ENCODE results near the gene FSTL4. TPM values are rescaled to one million over a fixed set of nuclear protein-coding genes. Genes with fewer than 3 reads are reported as not detected.
"Not testable (repeated sequence)": the region's sequence is repeated elsewhere in the genome, so short reads cannot be mapped to it uniquely, and the experiment has no call there.

FSTL4 gene
- total and polyA plus RNA-seq, 5 experiments from 2014 or later: 1.5 to 1.6 TPM; not detected in 3

DNA sequence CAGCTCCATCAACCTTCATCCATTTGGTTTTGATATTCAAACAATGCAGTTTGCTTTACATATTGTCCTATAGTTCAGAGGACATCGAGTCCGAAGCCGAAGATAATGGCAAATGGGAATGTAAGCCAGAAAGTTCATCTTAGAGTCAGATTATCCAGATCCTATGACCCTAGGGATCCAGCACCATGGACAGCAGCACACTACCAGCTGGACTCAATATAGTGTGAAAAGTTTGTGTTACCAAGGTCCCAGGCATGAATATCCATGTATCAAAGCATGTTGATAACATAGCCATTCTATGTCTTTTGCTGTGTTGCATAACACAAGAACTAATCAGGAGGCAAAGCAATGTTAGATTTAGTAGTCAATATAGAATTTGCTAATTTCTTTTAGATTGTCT, 46.3 kb downstream of the FSTL4 start:
- DNase-seq (peak in 2 of 10 donors; percentile 11 to 13), ATAC-seq (no peak)
- POLR2A ChIA-PET: no interaction called here
- Mint-ChIP-seq H3K4me3 (no peak overlapping the region), H3K9me3 (peaks cover 0 to 2% (median 0%) of the 10 kb centered on the region in 9 donors), H3K4me1 (no peaks in the 10 kb centered on the region), H3K27me3 (peaks cover 11 to 70% (median 29%) of the 10 kb centered on the region in 5 donors), H3K27ac (no peak overlapping the region), H3K36me3 (no peaks in the 10 kb centered on the region)

DNA sequence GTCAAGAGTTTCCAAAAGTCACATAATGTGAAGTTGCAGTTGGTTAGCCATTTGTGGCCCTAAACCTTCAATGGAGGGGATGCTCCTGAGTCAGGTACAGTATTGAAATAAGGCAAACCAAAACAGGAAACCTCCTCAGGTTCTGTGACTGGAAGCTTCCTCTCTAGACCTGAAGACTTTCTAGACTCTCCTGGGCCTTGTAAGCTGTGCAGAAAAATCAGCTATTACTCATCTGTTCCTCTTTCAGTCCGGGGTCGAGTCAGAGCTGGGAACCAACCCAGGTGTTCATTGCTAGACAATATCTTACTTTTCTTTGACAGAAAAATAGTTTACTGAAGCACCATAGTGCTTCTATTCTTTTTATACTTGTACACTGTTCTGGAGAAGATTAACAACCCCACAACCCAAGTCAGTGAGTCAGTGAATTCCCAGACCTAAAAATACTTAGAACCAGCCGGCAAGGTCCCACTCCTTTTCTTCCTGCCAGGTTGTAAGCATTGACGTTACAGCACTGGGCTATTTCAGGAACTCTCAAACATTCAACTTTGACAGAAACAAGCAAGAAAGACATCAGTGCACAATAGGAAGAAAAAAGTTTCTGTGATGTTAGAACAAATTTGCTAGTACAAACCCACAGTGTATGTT, 47.3 kb downstream of the FSTL4 start:
- POLR2A ChIA-PET: no interaction called here
- H3K27me3 Mint-ChIP-seq: peaks cover 7 to 72% (median 23%) of the 10 kb centered on the region in 5 donors
- no peaks in the 10 kb centered on the region for H3K9me3 Mint-ChIP-seq
- no peaks in the 10 kb centered on the region for H3K4me1 Mint-ChIP-seq
- no peaks in the 10 kb centered on the region for H3K36me3 Mint-ChIP-seq
- no peak overlapping the region for H3K4me3 Mint-ChIP-seq
- DNase-seq: no peak
- ATAC-seq: no peak
- no peak overlapping the region for H3K27ac Mint-ChIP-seq

GRCh38 chr5:133562554-133562953, 49.8 kb downstream of the FSTL4 start:
- Mint-ChIP-seq H3K27me3 (peaks cover 11 to 77% (median 23%) of the 10 kb centered on the region in 5 donors), H3K36me3 (no peaks in the 10 kb centered on the region), H3K4me3 (no peak overlapping the region), H3K4me1 (no peaks in the 10 kb centered on the region), H3K9me3 (no peaks in the 10 kb centered on the region), H3K27ac (no peak overlapping the region)
- DNase-seq: no peak
- ATAC-seq: no peak
- POLR2A ChIA-PET: no interaction called here

DNA sequence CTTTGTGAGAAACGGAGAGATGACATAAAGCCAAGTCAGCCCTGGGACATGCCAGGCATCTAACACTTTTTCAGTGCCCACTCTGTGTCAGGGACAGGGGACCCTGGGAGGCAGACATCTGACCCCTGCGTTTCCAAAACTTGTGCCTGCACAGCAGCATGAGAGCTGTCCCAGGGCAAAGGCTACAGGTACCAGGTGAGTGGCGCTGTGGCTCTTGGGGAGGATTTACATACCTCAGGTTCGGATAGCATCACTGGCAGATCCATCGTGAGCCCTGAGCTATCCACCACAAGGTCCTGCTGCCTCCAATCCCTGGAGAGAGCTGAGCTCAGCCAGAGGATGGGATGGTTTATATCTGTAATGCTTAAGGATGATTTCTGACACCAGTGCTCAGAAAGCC, 52.4 kb downstream of the FSTL4 start:
- no peak for ATAC-seq
- H3K9me3 Mint-ChIP-seq: no peaks in the 10 kb centered on the region
- H3K27me3 Mint-ChIP-seq: peaks cover 11 to 67% (median 23%) of the 10 kb centered on the region in 5 donors
- no peaks in the 10 kb centered on the region for H3K36me3 Mint-ChIP-seq
- no peaks in the 10 kb centered on the region for H3K4me1 Mint-ChIP-seq
- POLR2A ChIA-PET: no interaction called here
- H3K4me3 Mint-ChIP-seq: no peak overlapping the region
- DNase-seq: no peak
- H3K27ac Mint-ChIP-seq: no peak overlapping the region

DNA sequence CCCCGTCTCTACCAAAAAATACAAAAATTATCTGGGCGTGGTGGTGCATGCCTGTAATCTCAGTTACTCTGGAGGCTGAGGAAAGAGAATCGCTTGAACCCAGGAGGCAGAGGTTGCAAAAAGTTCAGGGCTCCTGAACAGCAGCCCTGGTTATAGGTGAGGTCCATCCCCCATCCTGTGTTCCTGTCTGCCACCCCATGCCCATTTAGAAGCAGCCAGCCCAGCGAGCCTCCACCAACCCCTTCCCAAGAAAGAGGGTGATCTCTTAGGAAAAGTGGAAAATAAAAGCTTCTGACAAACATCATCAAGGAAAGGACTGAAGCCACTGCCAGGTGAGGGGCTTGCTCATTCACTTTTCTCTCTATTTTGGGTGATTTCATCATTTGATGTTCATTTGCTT, 55.8 kb downstream of the FSTL4 start:
- Mint-ChIP-seq H3K36me3 (no peaks in the 10 kb centered on the region), H3K27me3 (peaks cover 10 to 67% (median 33%) of the 10 kb centered on the region in 5 donors), H3K4me1 (no peaks in the 10 kb centered on the region), H3K9me3 (no peaks in the 10 kb centered on the region), H3K4me3 (no peak overlapping the region), H3K27ac (no peak overlapping the region)
- ATAC-seq (no peak), DNase-seq (no peak)
- POLR2A ChIA-PET: no interaction called here

DNA sequence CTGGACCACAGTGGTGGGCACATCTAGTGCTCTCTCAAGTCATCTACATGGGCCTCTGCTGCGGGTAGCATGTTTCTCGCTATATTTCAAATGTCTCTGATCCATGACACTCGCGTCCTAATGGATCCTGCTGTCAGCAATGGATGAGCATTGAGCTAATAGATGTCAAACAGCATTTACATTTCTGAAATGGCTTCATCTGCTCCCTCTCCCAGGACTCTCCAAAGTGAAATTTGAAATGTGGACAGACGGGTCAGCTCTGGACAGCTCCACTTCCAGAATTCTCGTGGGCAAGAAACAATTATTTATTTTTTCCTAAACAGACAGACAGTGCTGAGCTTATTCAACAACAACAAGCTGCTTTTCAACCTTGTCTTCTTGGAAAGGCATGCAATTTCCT, 58.1 kb downstream of the FSTL4 start:
- H3K27ac Mint-ChIP-seq: no peak overlapping the region
- H3K9me3 Mint-ChIP-seq: no peaks in the 10 kb centered on the region
- H3K27me3 Mint-ChIP-seq: peaks cover 10 to 63% (median 29%) of the 10 kb centered on the region in 5 donors
- ATAC-seq (no peak), DNase-seq (no peak)
- no peaks in the 10 kb centered on the region for H3K4me1 Mint-ChIP-seq
- no peak overlapping the region for H3K4me3 Mint-ChIP-seq
- H3K36me3 Mint-ChIP-seq: no peaks in the 10 kb centered on the region
- POLR2A ChIA-PET: no interaction called here

DNA sequence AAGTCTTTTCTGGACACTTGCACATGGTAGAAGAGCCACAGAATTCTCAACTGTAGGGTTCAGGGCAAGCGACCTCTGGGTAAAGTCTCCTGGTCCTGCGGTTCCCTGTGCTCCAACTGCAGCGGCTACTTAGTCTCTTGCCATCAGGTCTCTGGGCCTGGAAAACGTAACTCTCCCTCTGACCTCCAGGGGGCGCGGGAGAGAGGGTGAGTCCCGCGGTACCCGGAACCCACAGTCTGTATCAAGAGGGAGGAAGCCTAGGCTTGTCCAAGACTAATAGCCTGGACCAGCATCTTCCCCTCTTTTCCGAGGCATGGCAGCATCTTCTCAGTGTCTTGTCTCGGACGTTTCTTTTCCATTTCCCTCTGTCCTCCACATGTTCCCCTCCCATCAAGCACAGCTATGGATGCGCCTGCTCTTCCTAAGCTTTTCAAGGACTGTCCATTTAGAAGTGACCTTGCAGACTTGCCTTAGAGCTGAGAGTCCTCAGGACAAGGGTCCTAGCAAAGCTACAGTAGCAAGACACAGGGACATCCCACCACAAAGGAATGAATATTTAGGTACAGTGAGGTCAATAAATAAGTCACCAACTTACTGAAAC, 59.3 kb downstream of the FSTL4 start:
- peak; percentile 25 to 72 (median 45) for DNase-seq

DNA sequence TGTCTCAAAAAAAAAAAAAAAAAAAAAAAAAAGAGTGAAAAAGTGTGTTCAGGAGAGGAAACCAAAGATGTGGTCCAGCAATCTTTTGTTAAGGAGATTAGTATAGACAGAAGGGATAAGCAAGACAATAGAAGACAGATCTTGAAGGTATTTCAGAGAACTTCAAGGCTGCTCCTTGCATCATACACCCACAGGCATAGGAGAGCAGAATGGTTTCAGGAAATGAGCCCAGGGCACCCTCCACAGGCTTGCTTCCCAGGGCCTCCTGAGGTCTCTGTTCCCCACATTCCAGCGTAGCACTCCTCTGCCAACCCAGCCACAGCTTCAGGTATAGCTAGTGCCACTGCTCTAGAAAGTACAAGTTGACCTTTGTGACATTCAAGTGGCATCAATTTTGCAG, 65.8 kb downstream of the FSTL4 start:
- ATAC-seq: no peak
- Mint-ChIP-seq H3K27ac (no peak overlapping the region), H3K4me3 (no peak overlapping the region), H3K9me3 (peaks cover 0 to 13% (median 2%) of the 10 kb centered on the region in 9 donors), H3K27me3 (peaks cover 10 to 49% (median 34%) of the 10 kb centered on the region in 5 donors), H3K4me1 (no peaks in the 10 kb centered on the region), H3K36me3 (peaks cover 0 to 5% (median 4%) of the 10 kb centered on the region in 3 donors)
- POLR2A ChIA-PET: no interaction called here
- no peak for DNase-seq

More for the DNA sequence above, 59.3 kb downstream of the FSTL4 start:
- no peaks in the 10 kb centered on the region for H3K36me3 Mint-ChIP-seq
- POLR2A ChIA-PET: no interaction called here
- H3K27ac Mint-ChIP-seq: no peak overlapping the region
- no peak overlapping the region for H3K4me3 Mint-ChIP-seq
- no peaks in the 10 kb centered on the region for H3K4me1 Mint-ChIP-seq
- ATAC-seq: peak; percentile 45 to 69
- H3K9me3 Mint-ChIP-seq: no peaks in the 10 kb centered on the region
- peaks cover 6 to 51% (median 26%) of the 10 kb centered on the region in 5 donors for H3K27me3 Mint-ChIP-seq

DNA sequence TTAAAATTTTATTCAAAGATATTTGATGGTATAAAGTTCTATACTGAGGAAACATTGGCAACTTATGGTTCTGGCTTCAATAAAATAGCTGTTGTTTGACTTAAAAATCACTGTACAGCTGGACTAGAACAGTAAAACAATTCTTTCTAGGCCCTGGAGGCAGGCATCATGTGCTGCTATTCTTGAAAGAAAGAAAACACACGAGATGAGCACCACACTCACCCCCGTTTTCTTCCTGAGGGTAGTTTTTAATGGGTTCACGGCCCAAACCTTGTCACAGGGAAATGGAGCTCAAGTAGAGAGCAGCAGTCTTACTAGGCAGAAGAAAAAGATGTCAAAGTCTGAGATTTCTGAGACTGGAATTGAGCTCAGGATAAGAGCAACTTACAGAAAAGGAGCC, 68.0 kb downstream of the FSTL4 start:
- Mint-ChIP-seq H3K4me1 (no peaks in the 10 kb centered on the region), H3K36me3 (peaks cover 0 to 5% (median 4%) of the 10 kb centered on the region in 3 donors), H3K27me3 (peaks cover 16 to 57% (median 33%) of the 10 kb centered on the region in 5 donors)

GRCh38 chr5:133539818-133540217, 72.5 kb downstream of the FSTL4 start:
- peaks cover 20 to 54% (median 32%) of the 10 kb centered on the region in 5 donors for H3K27me3 Mint-ChIP-seq
- no peak for ATAC-seq
- POLR2A ChIA-PET: interaction anchor here (0.6 kb wide), 1 partner anchor 361 kb away, joined by 8 read pairs; no protein-coding TSS in a partner anchor

More for the DNA sequence above, 68.0 kb downstream of the FSTL4 start:
- Mint-ChIP-seq H3K4me3 (no peak overlapping the region), H3K9me3 (peaks cover 0 to 13% (median 2%) of the 10 kb centered on the region in 9 donors), H3K27ac (no peak overlapping the region)
- ATAC-seq (no peak), DNase-seq (no peak)
- POLR2A ChIA-PET: no interaction called here

DNA sequence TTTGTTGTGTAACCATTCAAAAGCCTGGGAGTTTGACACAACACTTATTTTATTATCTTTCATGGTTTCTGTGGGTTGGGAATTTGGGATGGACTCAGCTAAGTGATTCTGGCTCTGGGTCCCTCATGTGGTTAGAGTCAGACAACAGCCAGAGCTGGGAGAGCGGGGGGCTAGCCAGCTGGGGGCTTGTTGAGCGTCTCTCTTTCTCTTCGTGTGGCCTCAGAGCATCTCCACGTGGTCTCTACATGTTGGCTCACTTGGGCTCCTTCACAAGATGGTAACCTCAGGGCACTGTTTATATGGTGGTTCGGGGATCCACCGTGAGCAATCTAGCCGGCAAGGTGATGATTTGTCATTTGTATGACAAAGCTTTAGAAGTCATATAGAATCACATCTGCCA, 73.6 kb downstream of the FSTL4 start:
- POLR2A ChIA-PET: no interaction called here
- Mint-ChIP-seq H3K27me3 (peaks cover 21 to 51% (median 34%) of the 10 kb centered on the region in 5 donors), H3K4me1 (no peaks in the 10 kb centered on the region), H3K36me3 (peaks cover 0 to 1% (median 0%) of the 10 kb centered on the region in 3 donors), H3K4me3 (no peak overlapping the region), H3K9me3 (no peaks in the 10 kb centered on the region), H3K27ac (no peak overlapping the region)
- no peak for ATAC-seq
- DNase-seq: no peak

More at GRCh38 chr5:133539818-133540217, 72.5 kb downstream of the FSTL4 start:
- Mint-ChIP-seq H3K4me1 (no peaks in the 10 kb centered on the region), H3K9me3 (peaks cover 0 to 1% (median 0%) of the 10 kb centered on the region in 9 donors), H3K36me3 (peaks cover 0 to 1% (median 0%) of the 10 kb centered on the region in 3 donors), H3K27ac (no peak overlapping the region), H3K4me3 (no peak overlapping the region)
- no peak for DNase-seq

DNA sequence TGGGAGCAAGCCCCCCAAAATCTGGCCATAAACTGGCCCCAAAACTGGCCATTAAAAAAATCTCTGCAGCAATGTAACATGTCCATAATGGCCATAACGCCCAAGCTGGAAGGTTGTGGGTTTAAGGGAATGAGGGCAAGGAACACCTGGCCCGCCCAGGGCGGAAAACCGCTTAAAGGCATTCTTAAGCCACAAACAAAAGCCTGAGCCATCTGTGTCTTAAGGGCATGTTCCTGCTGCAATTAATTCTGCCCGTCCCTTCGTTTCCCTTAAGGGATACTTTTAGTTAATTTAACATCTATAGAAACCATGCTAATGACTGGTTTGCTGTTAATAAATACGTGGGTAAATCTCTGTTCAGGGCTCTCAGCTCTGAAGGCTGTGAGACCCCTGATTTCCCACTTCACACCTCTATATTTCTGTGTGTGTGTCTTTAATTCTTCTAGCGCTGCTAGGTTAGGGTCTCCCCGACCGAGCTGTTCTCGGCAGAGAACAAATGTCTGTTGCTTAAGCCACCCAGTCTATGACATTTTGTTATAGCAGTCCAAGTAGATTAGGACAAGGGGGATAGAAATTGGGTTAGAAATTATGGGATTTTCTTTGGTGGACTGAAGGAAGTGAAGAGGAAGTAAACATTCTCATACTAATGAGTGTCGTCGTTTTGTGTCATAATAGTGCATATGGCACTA, 77.0 kb downstream of the FSTL4 start:
- H3K9me3 Mint-ChIP-seq, DNase-seq, ATAC-seq, POLR2A ChIA-PET, H3K4me3 Mint-ChIP-seq, H3K27ac Mint-ChIP-seq, H3K36me3 Mint-ChIP-seq, H3K4me1 Mint-ChIP-seq: not testable (repeated sequence)
- H3K27me3 Mint-ChIP-seq: peaks cover 12 to 32% (median 30%) of the 10 kb centered on the region in 5 donors

DNA sequence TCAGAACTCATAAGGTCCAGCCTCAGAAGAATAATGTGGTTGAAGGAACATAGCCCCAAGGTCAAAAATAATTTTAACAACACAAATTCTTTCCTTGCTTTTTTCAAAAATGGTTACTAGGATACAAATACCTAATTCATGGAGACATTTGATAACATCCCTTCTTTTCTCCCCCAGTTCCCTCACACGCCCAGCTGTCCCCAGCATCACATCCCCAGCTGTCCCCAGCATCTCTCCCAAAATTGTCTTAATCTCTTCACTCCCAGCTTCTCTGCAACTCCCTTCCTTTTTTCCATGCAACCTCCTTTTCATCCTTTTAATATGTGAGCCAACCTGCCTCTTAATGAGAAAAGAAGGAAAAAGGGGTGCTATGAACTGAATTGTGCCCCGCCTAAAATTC, 77.8 kb downstream of the FSTL4 start:
- Mint-ChIP-seq H3K4me3 (no peak overlapping the region), H3K27ac (no peak overlapping the region), H3K4me1 (no peaks in the 10 kb centered on the region), H3K9me3 (no peaks in the 10 kb centered on the region), H3K27me3 (peaks cover 12 to 24% (median 22%) of the 10 kb centered on the region in 5 donors), H3K36me3 (peaks cover 0 to 1% (median 0%) of the 10 kb centered on the region in 3 donors)
- POLR2A ChIA-PET: no interaction called here
- no peak for ATAC-seq
- no peak for DNase-seq
